HG03521 (cell line): ENCODE data around the gene FRMD5.

Experiments
- ATAC-seq: cut with Tn5 transposase; IDR thresholded peaks from one replicate; pipeline ENCODE4 v1.9.1; 2021; ENCODE audit warnings: mild to moderate bottlenecking, moderate library complexity; ENCODE audit not compliant: unreplicated experiment

The FRMD5 gene

DNA sequence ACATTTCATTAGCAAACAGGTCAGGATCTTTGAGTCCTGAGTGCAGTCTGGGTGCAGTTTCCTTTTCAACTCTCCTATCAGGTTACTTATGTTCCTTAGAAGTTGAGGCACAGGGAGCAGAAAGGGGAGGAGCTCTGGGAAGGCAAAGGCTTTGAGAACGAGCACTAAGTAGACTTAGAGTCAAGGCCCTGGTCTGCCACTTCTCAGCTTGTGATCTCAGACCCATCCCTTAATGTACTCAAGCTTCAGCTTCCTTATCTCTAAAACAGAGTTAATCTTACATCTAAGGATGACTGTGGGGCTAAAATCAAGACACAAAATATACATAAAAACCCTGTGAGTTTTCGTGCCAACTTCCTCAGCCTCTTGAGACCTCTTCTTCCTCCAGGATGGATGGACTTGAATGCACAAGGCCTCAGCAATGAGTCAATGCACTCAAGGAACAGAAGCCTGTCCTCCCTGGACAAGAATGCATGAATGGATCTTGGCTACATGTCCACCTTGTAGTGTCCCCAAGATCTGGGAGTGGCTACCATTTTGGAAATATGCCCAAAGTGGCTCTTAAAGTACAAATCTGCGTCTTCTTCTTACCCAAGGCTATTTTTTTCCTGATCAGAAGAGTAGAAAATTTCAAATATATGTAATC, 263.2 kb downstream of the FRMD5 start:
- ATAC-seq: no peak

DNA sequence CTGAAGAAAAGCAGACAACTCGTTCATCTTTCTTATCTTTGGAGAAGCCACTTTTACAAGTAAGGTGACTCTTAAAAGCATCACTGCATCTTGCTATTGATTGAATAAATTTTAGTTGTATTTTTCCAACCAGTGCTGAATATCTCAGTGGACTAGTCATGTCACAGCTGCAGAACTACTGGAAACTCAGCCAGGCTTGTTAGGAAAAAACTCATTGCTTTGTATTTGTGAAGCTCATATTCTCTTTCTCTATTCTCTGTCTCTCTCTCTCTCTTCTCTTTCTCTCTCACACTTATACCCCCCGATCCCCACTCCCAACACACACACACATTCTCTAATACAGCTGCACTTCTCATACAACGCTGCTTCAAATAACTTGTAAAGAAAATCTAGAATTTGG, 264.0 kb downstream of the FRMD5 start:
- no peak for ATAC-seq

DNA sequence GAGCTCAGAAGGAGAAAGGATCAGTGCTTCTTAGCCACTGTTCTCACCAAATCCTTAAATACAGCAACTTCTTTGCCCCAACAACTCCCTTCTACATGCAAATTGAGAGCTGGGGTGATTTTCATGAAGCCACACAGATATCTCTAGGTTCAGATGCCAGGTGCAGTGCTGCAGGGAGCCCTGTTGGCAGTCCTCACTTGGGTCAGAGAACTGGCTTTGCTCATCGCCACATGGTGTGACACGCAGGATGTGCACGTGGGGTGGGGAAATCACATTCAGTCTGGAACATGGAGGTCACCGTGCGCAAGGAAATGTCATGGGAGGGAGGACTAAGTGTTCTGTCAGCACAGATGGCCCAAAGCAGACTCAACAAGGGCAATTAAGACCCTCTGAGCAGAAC, 264.5 kb downstream of the FRMD5 start:
- ATAC-seq: no peak

DNA sequence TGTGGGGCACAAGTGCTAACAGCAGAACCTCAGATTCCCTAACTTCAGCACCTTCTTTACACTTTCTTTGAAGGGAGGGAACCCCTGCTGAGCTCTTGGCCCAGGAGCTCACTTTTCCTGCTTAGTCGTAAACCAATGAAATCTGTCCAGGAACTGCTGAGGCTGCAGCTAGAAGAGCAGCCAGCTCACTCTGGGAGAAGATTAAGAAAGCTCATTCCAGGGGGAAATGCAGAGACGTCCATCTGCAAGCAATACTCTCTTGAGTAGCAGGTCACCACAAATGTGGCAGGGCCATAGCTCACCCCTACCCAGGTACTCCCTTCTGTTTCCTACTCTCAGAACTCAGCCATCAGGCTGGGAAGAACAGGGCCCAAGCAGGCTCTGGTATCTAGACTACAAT, 265.0 kb downstream of the FRMD5 start:
- ATAC-seq: no peak

DNA sequence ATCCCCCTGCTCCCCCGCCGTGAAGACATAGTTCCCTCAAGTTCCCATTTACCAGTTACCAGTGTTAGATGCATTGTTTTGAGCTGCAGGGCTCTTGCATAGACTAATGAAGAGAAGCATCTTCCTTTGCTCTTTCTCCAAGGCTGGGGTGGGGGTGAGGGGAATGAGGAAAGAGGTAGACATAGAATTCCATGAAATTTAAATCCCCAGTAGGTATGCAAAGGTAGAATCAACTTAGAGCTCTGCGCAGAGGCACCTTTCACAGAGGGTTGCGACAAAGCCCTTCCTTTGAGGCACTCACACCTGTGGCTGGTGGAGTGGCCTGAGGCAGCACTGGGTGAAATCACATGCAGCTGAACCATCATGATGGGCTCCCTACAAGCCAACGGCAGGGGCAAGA, 266.9 kb downstream of the FRMD5 start:
- ATAC-seq: no peak

DNA sequence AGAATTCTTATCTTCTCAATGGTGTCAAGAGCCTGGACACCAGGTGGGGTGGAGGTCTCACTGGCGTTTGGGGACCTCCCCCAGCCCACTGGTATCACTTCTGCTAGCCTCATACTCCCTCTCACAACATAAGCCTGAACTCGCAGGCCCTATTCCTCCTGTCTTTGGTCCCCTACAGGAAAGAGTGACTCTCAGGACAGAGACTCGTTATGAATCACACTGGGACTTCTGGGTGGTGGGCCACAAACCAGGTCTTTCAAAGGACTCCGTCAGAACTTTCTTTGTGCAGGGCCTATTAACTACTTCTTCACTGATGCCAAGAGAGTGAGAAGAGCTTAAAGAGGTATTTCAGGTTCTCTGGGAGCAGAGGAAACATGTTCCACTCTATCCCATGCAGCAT, 267.9 kb downstream of the FRMD5 start:
- ATAC-seq: no peak

DNA sequence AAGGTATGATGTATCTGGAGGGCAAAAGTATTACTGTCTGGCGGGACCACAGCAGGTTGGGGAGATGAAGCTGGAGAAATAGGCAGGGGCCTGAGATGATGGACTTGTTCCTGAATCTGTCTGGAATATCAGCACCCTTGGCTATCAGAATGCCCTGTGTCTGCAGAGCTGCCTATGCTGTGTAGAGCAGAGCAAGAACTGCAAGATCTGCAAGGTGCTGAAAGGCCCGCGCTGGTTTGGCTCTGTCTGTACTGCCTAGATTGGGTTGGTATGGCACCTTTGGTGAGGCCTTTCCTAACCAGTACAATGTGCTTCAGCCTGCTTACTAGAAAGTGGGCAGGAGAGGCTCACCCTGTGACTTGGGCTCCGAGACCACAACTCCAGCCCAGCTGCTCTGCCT, 271.5 kb downstream of the FRMD5 start:
- no peak for ATAC-seq

DNA sequence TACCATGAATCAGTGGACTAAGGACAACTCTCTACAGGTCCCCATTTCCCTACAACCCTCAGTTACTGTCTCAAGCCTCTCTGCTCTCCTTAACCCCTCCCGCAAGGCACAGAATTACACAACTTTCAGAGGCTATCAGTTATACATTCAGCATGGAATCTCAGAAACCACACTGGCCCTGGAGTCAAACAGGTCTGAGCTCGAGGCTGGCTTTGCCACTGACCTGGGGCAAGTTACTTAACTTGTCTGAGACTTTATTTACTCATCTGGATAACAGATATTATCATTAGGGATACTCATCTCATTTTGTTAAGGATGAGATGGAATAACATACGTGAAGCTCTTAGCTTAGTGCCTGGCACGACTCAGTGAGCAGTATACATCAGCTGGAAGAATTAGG, 273.1 kb downstream of the FRMD5 start:
- no peak for ATAC-seq

DNA sequence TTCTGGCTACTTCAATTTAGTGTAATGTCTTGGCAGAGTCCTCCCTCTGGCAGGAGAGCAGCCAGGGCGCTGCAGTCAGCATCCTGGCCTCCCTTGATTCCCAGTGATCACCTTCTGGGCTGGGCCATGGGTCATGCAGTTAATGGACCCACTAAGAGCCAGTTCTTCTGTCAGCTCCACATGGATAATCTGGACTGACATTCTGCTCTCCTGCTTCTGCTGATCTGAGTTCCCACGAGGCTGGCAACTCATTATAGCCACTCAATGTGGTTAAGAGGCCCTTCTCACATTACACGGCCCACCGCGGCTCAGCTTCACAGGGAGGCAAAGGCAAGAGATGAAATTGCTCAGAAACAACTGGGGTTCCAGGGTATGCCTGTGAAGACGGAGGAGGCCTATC, 274.3 kb downstream of the FRMD5 start:
- ATAC-seq: no peak

DNA sequence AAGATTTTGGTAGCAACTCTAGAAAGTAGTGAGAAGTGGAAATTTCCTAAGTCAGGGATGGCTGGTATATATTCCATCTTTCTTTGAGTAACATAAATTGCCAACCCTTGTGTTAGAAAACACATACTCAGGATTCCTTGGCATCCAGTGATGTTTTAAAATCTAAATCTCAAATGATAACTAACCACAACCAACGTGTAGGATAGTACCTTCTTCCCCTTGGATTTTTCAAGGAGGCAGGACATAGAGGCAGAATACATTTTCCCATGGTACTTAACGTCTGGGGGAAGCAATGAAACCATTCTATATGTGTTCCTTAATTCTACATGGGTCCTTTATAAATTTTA, 274.8 kb downstream of the FRMD5 start:
- no peak for ATAC-seq

DNA sequence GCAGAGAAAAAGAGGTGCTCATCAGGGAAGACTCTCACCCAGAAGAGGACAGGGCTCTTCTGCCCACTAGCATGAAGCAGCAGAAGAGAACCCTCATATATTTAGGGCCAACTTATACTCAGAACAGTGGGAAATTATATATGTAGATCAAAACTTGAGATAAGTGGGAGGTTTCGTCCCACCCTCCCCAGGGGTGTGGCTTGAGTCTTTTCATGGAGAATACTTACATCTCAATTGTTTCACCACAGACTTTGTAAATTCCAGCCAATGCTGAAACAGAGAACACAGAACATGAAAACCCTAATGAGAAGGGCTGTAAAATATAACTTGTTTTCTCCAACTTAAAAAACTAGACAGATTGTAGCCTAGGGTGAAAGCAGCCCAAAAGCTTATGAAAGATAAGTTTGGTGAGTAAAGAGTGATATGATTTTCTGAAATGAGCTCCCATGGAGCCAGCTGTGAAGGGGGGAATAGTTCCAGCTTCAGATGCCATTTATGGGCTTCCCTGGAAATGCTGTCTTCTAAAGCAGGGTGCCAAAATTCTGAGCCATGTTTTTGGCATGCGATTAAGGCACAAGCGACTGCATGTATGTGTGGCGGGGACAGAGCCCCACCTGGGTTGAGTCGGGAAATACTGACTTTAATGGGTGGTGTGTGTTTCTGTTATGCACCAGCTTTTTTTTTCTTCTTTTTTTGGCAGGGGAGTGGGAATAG, 275.4 kb downstream of the FRMD5 start:
- no peak for ATAC-seq

DNA sequence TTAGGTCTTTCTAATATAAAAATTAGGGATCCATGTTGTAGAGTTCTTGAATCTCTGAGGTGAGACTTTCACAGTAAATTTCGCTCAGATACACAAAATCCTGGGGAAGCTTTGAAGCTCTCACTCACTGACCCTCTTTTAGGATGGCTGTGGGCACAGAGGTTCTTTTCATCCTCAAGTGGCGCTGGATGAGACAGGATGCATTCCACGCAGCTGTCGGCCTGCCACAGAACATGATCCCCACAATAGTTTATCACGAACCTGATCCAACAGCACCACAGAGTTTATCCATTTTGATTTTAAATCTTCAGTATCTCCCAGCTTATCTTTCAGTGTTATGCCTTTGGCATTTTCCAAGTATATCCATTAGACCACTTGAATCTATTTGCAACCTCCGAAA, 276.4 kb downstream of the FRMD5 start:
- no peak for ATAC-seq

DNA sequence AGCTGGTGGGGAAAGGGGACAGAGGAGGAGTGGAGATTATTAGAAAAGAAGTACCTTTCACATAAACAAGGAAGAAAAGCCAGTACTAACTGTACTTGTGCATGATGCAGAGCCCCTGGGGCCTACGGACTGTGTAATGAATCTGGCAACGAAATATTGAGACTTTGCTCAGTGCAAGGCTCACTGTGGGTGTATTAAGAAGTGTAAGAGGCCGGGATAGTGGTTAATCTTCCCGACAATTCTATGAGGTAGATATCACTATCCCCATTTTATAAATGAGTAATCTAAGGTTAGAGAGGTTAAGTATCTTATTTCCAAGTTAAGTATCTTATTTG, 278.8 kb downstream of the FRMD5 start:
- ATAC-seq: no peak

DNA sequence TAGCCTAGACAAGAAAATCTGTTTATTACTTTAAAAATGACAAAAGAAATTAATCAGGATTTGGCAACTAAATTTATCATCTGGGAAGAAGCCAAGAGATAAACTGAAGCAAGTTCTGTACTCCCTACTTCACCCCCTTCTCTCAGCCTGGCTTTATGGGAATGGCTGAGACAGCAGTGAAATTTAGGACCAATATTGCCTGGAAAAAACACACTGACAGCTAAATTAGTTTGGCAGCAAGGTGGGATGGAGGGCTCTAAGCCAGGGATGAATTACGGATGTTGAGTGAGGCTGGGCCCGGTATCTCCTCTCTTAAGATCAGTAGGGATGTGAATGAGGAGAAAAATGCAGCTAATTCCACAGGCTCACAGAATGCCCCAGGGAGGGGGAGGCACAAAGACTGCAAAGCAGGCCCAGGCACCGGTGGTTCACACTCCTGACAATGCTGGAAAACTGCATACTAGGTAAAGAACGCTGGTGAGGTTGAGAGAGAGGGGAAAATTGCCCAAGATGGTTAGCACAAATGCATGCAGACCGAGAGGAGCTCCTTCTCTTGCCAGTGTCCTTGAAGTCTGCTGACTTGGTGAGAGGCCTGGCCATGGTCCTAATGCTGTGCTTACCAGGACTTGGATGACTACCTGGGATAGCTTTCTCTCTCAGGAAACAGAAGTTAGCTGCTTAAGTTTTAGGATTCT, 279.3 kb downstream of the FRMD5 start:
- no peak for ATAC-seq

DNA sequence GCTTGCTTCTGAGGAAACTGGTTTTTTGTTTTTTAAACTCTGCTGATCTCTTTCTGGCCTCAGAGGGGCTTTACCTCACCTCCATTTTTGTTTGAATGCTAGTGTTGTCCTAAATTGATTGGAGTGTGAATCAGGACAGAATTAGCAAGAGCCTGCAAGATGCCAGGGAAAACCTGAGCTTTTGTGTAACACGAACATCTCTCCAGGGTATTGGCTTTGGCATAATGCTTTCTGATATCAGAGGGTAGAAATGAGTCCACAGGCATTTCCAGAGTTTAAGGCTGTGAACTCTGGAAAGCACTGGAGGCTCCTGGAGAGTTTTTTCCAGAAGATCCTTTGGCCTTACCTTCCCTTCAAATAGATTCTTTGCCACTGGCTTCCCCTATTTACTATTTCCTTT, 281.1 kb downstream of the FRMD5 start:
- no peak for ATAC-seq

DNA sequence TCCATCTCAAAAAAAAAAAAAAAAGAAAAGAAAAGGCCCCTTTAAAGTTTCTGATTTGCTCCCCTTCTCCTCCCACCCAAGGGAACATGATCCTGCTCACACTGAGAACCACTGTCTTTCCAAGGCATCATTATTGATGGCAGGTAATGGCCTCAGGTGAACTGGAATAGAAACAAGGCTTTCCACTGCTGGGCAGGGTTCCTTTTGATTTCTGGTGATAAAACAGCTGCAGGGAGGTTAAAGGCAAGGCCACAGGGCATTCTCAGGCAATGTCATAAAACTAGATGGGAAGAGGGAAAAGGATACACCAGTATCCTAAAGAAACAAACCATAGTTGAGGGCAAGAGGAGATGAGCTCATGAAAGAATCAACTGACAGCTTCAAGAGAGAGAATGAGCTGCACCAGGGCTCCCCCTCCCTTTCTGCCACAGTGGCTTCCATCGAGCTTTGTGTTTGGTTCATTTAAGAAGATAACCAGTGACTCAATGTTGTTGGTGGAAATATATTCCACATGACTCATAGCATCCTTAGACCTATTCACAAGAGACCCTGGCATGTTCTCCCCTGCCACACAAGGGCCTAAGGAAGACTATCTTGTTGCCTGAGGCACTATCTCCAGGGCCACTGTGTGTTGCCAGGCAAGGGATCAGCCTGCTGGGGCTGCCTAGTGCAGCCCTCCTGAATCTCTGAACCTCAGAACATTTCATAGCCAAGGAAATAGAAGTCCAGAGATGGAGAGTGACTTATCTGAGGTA, 281.9 kb downstream of the FRMD5 start:
- no peak for ATAC-seq

DNA sequence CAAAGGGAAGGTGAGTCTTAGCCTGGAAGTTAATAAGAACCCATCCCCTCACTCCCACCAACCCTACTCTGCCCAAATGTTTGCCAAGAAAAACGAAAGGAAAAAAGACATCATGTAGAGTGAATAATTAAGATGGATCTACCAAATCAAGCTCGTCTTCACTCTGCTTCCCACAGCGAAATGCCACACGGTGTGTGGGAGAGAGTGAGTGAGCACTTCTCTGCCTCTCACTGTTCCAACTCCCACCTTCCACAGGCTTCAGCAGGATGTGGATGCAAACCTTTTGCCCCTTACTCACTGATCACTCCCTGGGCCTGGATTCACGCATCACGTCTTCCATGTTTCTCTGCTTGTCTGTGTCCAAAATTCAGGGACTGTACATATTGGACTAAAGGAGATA, 282.9 kb downstream of the FRMD5 start:
- ATAC-seq: no peak

DNA sequence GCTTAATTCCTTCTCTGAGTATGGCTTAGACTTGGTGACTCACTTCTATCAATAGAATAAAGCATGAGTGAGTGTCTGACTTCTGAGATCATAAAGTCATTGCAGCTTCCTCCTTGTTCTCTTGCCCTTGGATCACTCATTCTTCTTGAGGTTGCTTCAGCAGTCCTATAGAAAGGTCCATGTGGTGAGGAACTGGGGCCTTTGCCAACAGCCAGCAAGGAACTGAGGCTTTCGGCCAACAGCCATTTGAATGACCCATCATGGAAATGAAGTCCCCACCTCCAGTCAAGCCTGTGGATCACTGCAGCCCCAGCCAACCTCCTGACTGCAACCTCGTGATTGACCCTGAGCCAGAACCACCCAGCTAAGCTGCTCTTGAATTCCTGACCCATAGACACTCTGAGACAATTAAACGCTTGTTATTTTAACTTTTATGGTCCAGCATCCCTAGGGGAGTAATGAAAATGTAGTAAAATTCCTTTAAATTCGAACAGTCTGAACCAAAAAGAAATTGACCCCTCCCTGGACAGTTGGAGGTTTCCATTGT, 283.8 kb downstream of the FRMD5 start:
- ATAC-seq: no peak

DNA sequence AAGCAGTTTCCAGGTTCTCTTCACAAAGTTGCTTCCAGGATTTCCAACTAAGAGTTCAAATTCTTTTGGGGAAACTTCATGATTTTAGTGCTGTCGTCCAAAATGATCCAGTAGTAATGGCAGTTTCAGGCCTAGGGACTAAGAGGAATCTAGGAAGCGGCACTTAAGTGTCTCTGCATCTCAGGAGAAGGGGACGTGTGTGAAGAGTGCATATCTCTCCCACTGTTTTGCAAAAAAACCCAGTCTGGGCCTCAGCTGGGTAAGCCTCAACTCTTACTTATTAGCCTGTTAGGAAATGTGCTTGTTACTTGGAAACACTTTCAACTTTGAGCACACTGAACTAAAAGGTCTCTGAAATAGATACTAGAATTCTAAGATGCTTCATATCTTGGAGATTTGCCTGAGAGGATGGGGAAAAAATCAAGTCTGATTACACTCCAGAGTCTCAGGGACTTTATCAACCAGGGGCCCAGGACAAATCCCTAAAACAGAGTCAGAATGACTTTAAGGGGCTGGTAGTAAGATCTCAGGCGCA, 286.5 kb downstream of the FRMD5 start:
- no peak for ATAC-seq

DNA sequence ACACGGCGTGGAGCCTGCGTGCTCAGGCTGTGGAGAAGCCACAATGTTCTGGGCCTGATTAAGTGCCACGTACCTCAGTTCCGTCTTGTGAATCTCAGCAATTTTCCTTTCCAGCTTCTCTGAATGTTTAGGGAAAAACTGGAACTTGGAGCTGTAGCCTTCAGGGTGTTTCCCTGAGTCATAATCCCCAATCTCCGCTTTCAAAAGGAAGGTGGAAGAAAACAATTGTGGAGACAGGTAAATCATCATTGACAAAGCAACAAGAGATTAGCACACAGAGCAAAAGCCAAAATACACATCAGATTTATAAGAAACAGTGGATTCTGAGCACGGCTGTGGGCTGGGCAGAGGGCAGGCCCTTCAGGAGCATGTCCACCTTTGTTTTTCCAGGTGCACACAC, 289.3 kb downstream of the FRMD5 start:
- ATAC-seq: no peak

DNA sequence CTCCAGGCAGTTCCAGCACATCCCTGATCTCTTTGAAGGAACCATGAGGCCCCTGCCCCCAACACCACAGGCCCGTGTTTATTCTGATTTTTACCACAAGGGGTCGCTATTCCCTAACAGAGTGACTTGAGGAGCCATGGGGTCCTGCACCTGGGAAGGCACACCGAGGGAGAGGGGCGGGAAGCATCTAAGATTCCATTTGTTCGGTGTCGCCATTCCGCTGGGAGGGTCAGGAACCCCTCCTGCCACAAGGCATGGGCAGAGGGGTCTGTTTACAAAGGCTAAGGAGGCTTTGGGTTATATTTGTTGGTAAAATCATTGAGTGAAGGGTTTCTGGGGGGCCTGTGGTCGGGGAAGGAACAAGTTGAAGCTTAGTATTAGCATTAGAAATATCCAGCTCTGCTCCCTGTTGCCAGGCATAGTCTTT, 291.2 kb downstream of the FRMD5 start:
- no peak for ATAC-seq
